ENCODE data around the gene ACADS.

GRCh38 chr12:120722784-120723183 is 2.8 kb upstream of the ACADS start:
- TF ChIP-seq CTCF (IDR thresholded peaks at IDR 0.05; ENCODE audit: control extremely low read depth in 1 of 3, insufficient read depth in 1 of 3, low read depth in 1 of 3, low read length in 3 of 3), result no peak
- TF ChIP-seq SP2 (IDR thresholded peaks at IDR 0.05; ENCODE audit: low read length), result no peak
- no peak for TF ChIP-seq E2F6 (IDR thresholded peaks at IDR 0.05)
- no peak for TF ChIP-seq PHF8 (conservative IDR thresholded peaks at IDR 0.05; ENCODE audit: low read depth, low read length)
